ENCODE results near the gene ITPK1.
"Not testable (repeated sequence)": the region's sequence is repeated elsewhere in the genome, so short reads cannot be mapped to it uniquely, and the experiment has no call there.

Gene ITPK1

GRCh38 chr14:93109572-93110481 lies 5.9 kb downstream of the ITPK1 start:
- in situ Hi-C loops (cut with HindIII; ENCODE audit: low pct_ligation_motif_present, low pct_unique_long_range_greater_than_20kb, low sequenced_read_pairs), result no loop called here
- DNase-seq, result no peak

- in situ Hi-C loops (cut with HindIII; ENCODE audit: low pct_ligation_motif_present, low pct_unique_long_range_greater_than_20kb, low sequenced_read_pairs), result no loop called here
- no peak for DNase-seq
These were observed 7.6 kb downstream of the ITPK1 start for GRCh38 chr14:93108105-93108504.

GRCh38 chr14:93107453-93107852 lies 8.3 kb downstream of the ITPK1 start:
- no peak for DNase-seq
- in situ Hi-C loops (cut with HindIII; ENCODE audit: low pct_ligation_motif_present, low pct_unique_long_range_greater_than_20kb, low sequenced_read_pairs), result no loop called here

GRCh38 chr14:93106541-93107156 lies 9.1 kb downstream of the ITPK1 start:
- no peak for DNase-seq
- in situ Hi-C loops (cut with HindIII; ENCODE audit: low pct_ligation_motif_present, low pct_unique_long_range_greater_than_20kb, low sequenced_read_pairs), result no loop called here

- in situ Hi-C loops (cut with HindIII; ENCODE audit: low pct_ligation_motif_present, low pct_unique_long_range_greater_than_20kb, low sequenced_read_pairs); DNase-seq: not testable (repeated sequence)
These were observed 9.9 kb downstream of the ITPK1 start for GRCh38 chr14:93105856-93106255.

GRCh38 chr14:93105362-93105761 lies 10.4 kb downstream of the ITPK1 start:
- no peak for DNase-seq

GRCh38 chr14:93104961-93105360 lies 10.8 kb downstream of the ITPK1 start:
- in situ Hi-C loops (cut with HindIII; ENCODE audit: low pct_ligation_motif_present, low pct_unique_long_range_greater_than_20kb, low sequenced_read_pairs), result no loop called here
- DNase-seq, result no peak

More at GRCh38 chr14:93105362-93105761, 10.4 kb downstream of the ITPK1 start:
- in situ Hi-C loops (cut with HindIII; ENCODE audit: low pct_ligation_motif_present, low pct_unique_long_range_greater_than_20kb, low sequenced_read_pairs), result no loop called here

GRCh38 chr14:93103392-93104080 lies 12.2 kb downstream of the ITPK1 start:
- in situ Hi-C loops (cut with HindIII; ENCODE audit: low pct_ligation_motif_present, low pct_unique_long_range_greater_than_20kb, low sequenced_read_pairs), result no loop called here
- peak; percentile 75 for DNase-seq

GRCh38 chr14:93102141-93102540 lies 13.6 kb downstream of the ITPK1 start:
- in situ Hi-C loops (cut with HindIII; ENCODE audit: low pct_ligation_motif_present, low pct_unique_long_range_greater_than_20kb, low sequenced_read_pairs), result no loop called here
- no peak for DNase-seq

- DNase-seq, result no peak
- in situ Hi-C loops (cut with HindIII; ENCODE audit: low pct_ligation_motif_present, low pct_unique_long_range_greater_than_20kb, low sequenced_read_pairs), result no loop called here
These were observed 14.5 kb downstream of the ITPK1 start for GRCh38 chr14:93101181-93101580.

- in situ Hi-C loops (cut with HindIII; ENCODE audit: low pct_ligation_motif_present, low pct_unique_long_range_greater_than_20kb, low sequenced_read_pairs), result no loop called here
These were observed 15.2 kb downstream of the ITPK1 start for GRCh38 chr14:93100570-93100969.

GRCh38 chr14:93100100-93100499 lies 15.6 kb downstream of the ITPK1 start:
- in situ Hi-C loops (cut with HindIII; ENCODE audit: low pct_ligation_motif_present, low pct_unique_long_range_greater_than_20kb, low sequenced_read_pairs), result no loop called here
- no peak for DNase-seq

More at GRCh38 chr14:93100570-93100969, 15.2 kb downstream of the ITPK1 start:
- no peak for DNase-seq

GRCh38 chr14:93099643-93100042 lies 16.1 kb downstream of the ITPK1 start:
- no peak for DNase-seq
- in situ Hi-C loops (cut with HindIII; ENCODE audit: low pct_ligation_motif_present, low pct_unique_long_range_greater_than_20kb, low sequenced_read_pairs), result no loop called here

- in situ Hi-C loops (cut with HindIII; ENCODE audit: low pct_ligation_motif_present, low pct_unique_long_range_greater_than_20kb, low sequenced_read_pairs), result no loop called here
These were observed 16.5 kb downstream of the ITPK1 start for GRCh38 chr14:93099196-93099595.

GRCh38 chr14:93096691-93097322 lies 18.9 kb downstream of the ITPK1 start:
- DNase-seq, result no peak
- in situ Hi-C loops (cut with HindIII; ENCODE audit: low pct_ligation_motif_present, low pct_unique_long_range_greater_than_20kb, low sequenced_read_pairs), result no loop called here

More at GRCh38 chr14:93099196-93099595, 16.5 kb downstream of the ITPK1 start:
- no peak for DNase-seq

- DNase-seq, result no peak
- in situ Hi-C loops (cut with HindIII; ENCODE audit: low pct_ligation_motif_present, low pct_unique_long_range_greater_than_20kb, low sequenced_read_pairs), result no loop called here
These were observed 19.8 kb downstream of the ITPK1 start for GRCh38 chr14:93095742-93096510.

GRCh38 chr14:93094121-93094918 lies 21.4 kb downstream of the ITPK1 start:
- in situ Hi-C loops (cut with HindIII; ENCODE audit: low pct_ligation_motif_present, low pct_unique_long_range_greater_than_20kb, low sequenced_read_pairs), result no loop called here
- DNase-seq, result no peak

All from ACHN (cell line).